ENCODE measurements around the gene UPK3BL1.
"Not testable (repeated sequence)": the region's sequence is repeated elsewhere in the genome, so short reads cannot be mapped to it uniquely, and the experiment has no call there.

- TF ChIP-seq CTCF, EP300, POLR2A, POLR2AphosphoS5 (IDR thresholded peaks at IDR 0.05): not testable (repeated sequence)
Measured at GRCh38 chr7:102610441-102610840, 32.1 kb downstream of the UPK3BL1 start.
